HL-60 (cell line): Measurements from ENCODE around the gene FGF14.

Experiments
- TF ChIP-seq, protein P1 (sequence below): IDR thresholded peaks from one replicate; pipeline ENCODE4 v1.5.1; 2011; ENCODE audit warnings: low read length, control low read depth, inconsistent platforms; ENCODE audit not compliant: insufficient read depth
- TF ChIP-seq, protein P2 (sequence below): IDR thresholded peaks from 2 replicates; pipeline ENCODE4 v1.6.1; 2012; ENCODE audit warnings: low read depth; ENCODE audit not compliant: insufficient replicate concordance

DNA sequence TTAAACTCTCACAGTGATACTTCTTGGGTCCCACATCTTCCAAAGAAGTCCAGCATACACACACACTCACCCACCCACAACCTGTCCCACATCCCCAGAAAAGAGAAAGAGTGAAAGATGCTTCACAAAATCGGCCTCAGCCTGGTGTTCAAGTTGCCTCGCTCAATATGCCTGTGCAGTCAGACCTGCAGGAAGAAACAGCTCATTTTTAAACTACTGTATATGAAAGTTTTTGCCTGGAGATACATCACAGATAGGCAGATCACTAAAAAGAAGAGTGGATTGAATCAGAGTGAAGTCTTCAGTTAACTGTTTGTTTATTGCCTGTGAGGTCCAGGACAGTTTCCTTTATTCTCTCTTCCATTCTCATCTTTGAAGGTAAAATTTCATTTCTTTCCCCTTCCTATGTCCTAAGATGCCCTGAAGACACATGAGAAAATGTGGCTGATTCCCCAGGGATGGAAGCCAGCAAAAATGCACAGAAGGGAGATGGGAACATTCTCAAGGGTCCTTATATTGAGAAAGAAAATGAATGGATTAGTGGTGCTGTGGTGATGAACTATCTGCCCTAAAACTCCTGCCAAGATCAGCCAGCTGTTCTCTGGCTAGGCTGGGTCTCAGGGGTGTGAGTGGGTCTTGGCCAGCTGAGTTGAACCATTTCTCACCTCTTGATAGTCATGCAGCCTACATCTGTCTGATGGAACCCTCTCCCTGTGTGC, 690.4 kb downstream of the FGF14 start:
- TF ChIP-seq, protein P1, sequence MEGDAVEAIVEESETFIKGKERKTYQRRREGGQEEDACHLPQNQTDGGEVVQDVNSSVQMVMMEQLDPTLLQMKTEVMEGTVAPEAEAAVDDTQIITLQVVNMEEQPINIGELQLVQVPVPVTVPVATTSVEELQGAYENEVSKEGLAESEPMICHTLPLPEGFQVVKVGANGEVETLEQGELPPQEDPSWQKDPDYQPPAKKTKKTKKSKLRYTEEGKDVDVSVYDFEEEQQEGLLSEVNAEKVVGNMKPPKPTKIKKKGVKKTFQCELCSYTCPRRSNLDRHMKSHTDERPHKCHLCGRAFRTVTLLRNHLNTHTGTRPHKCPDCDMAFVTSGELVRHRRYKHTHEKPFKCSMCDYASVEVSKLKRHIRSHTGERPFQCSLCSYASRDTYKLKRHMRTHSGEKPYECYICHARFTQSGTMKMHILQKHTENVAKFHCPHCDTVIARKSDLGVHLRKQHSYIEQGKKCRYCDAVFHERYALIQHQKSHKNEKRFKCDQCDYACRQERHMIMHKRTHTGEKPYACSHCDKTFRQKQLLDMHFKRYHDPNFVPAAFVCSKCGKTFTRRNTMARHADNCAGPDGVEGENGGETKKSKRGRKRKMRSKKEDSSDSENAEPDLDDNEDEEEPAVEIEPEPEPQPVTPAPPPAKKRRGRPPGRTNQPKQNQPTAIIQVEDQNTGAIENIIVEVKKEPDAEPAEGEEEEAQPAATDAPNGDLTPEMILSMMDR = no peak
- TF ChIP-seq, protein P2, sequence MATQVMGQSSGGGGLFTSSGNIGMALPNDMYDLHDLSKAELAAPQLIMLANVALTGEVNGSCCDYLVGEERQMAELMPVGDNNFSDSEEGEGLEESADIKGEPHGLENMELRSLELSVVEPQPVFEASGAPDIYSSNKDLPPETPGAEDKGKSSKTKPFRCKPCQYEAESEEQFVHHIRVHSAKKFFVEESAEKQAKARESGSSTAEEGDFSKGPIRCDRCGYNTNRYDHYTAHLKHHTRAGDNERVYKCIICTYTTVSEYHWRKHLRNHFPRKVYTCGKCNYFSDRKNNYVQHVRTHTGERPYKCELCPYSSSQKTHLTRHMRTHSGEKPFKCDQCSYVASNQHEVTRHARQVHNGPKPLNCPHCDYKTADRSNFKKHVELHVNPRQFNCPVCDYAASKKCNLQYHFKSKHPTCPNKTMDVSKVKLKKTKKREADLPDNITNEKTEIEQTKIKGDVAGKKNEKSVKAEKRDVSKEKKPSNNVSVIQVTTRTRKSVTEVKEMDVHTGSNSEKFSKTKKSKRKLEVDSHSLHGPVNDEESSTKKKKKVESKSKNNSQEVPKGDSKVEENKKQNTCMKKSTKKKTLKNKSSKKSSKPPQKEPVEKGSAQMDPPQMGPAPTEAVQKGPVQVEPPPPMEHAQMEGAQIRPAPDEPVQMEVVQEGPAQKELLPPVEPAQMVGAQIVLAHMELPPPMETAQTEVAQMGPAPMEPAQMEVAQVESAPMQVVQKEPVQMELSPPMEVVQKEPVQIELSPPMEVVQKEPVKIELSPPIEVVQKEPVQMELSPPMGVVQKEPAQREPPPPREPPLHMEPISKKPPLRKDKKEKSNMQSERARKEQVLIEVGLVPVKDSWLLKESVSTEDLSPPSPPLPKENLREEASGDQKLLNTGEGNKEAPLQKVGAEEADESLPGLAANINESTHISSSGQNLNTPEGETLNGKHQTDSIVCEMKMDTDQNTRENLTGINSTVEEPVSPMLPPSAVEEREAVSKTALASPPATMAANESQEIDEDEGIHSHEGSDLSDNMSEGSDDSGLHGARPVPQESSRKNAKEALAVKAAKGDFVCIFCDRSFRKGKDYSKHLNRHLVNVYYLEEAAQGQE = no peak
